WTC11 (cell line): ENCODE data around the gene GRM8.

Experiments used
- EMX1 ChIP-seq: fragments of 250-450 bp; sonication (Bioruptor Pico); IDR thresholded peaks from 2 replicates; pipeline ENCODE4 v1.8.0; 2021; ENCODE audit warnings: mild to moderate bottlenecking
- ESRRA ChIP-seq: sonication (generic); formaldehyde crosslinking; IDR thresholded peaks from 2 replicates; pipeline ENCODE4 v1.8.1; 2022; ENCODE audit warnings: mild to moderate bottlenecking, missing genetic modification reagents, borderline replicate concordance
- RELA ChIP-seq: sonication (generic); formaldehyde crosslinking; IDR thresholded peaks from 2 replicates; pipeline ENCODE4 v1.8.1; 2022; ENCODE audit warnings: missing genetic modification reagents, mild to moderate bottlenecking, borderline replicate concordance
- ZNF121 ChIP-seq: sonication (generic); formaldehyde crosslinking; IDR thresholded peaks from 2 replicates; pipeline ENCODE4 v1.8.0; 2023; ENCODE audit warnings: missing genetic modification reagents
- ZNF138 ChIP-seq: sonication (generic); formaldehyde crosslinking; conservative IDR thresholded peaks from 2 replicates; pipeline ENCODE4 v1.8.1; 2022; ENCODE audit warnings: mild to moderate bottlenecking, moderate library complexity, missing genetic modification reagents
- TF ChIP-seq, protein P1 (sequence below): sonication (generic); formaldehyde crosslinking; IDR thresholded peaks from 2 replicates; pipeline ENCODE4 v1.8.1; 2023; ENCODE audit warnings: mild to moderate bottlenecking, missing genetic modification reagents, moderate library complexity
- TF ChIP-seq, protein P2 (sequence below): sonication (generic); formaldehyde crosslinking; IDR thresholded peaks from 2 replicates; pipeline ENCODE4 v1.8.0; 2023; ENCODE audit warnings: missing genetic modification reagents
- TF ChIP-seq, protein P3 (sequence below): fragments of 200-600 bp; IDR thresholded peaks from 2 replicates; pipeline ENCODE4 v1.8.0; 2022; ENCODE audit warnings: antibody characterized with exemption
- TF ChIP-seq, protein P4 (sequence below): sonication (generic); formaldehyde crosslinking; IDR thresholded peaks from 2 replicates; pipeline ENCODE4 v1.8.0; 2022; ENCODE audit warnings: mild to moderate bottlenecking, missing genetic modification reagents
- TF ChIP-seq, protein P5 (sequence below): fragments of 250-450 bp; sonication (Bioruptor Pico); IDR thresholded peaks from 2 replicates; pipeline ENCODE4 v1.9.0; 2021; ENCODE audit warnings: mild to moderate bottlenecking

DNA sequence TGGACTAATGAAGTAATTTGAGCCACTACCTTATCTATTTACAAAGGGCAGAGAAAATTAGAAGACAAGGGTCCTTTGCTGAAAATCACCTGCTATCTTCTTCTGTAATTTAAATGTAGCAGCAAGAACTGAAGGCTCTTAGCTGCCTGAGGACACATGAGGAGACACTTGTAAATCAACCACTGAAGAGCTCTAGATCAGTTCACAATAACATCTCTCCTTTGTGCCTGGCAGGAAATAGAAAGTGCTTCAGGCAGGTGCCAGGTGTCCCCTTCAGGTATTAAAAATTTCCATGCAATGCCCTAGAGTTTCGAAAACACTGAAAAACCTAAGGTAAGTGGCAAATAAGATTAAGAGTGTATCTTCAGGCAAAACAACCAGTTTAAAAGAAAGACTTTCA, 474.6 kb downstream of the GRM8 start:
- TF ChIP-seq, protein P1, sequence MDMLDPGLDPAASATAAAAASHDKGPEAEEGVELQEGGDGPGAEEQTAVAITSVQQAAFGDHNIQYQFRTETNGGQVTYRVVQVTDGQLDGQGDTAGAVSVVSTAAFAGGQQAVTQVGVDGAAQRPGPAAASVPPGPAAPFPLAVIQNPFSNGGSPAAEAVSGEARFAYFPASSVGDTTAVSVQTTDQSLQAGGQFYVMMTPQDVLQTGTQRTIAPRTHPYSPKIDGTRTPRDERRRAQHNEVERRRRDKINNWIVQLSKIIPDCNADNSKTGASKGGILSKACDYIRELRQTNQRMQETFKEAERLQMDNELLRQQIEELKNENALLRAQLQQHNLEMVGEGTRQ (CRISPR knock-in tag): no peak
- TF ChIP-seq, protein P2, sequence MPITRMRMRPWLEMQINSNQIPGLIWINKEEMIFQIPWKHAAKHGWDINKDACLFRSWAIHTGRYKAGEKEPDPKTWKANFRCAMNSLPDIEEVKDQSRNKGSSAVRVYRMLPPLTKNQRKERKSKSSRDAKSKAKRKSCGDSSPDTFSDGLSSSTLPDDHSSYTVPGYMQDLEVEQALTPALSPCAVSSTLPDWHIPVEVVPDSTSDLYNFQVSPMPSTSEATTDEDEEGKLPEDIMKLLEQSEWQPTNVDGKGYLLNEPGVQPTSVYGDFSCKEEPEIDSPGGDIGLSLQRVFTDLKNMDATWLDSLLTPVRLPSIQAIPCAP (CRISPR knock-in tag): no peak
- TF ChIP-seq, protein P3, sequence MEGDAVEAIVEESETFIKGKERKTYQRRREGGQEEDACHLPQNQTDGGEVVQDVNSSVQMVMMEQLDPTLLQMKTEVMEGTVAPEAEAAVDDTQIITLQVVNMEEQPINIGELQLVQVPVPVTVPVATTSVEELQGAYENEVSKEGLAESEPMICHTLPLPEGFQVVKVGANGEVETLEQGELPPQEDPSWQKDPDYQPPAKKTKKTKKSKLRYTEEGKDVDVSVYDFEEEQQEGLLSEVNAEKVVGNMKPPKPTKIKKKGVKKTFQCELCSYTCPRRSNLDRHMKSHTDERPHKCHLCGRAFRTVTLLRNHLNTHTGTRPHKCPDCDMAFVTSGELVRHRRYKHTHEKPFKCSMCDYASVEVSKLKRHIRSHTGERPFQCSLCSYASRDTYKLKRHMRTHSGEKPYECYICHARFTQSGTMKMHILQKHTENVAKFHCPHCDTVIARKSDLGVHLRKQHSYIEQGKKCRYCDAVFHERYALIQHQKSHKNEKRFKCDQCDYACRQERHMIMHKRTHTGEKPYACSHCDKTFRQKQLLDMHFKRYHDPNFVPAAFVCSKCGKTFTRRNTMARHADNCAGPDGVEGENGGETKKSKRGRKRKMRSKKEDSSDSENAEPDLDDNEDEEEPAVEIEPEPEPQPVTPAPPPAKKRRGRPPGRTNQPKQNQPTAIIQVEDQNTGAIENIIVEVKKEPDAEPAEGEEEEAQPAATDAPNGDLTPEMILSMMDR: no peak
- TF ChIP-seq, protein P4, sequence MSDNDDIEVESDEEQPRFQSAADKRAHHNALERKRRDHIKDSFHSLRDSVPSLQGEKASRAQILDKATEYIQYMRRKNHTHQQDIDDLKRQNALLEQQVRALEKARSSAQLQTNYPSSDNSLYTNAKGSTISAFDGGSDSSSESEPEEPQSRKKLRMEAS (CRISPR knock-in tag): no peak
- no peak for TF ChIP-seq ESRRA (CRISPR knock-in tag)
- TF ChIP-seq ZNF121 (CRISPR knock-in tag): no peak
- no peak for TF ChIP-seq EMX1 (CRISPR knock-in tag)
- TF ChIP-seq, protein P5, sequence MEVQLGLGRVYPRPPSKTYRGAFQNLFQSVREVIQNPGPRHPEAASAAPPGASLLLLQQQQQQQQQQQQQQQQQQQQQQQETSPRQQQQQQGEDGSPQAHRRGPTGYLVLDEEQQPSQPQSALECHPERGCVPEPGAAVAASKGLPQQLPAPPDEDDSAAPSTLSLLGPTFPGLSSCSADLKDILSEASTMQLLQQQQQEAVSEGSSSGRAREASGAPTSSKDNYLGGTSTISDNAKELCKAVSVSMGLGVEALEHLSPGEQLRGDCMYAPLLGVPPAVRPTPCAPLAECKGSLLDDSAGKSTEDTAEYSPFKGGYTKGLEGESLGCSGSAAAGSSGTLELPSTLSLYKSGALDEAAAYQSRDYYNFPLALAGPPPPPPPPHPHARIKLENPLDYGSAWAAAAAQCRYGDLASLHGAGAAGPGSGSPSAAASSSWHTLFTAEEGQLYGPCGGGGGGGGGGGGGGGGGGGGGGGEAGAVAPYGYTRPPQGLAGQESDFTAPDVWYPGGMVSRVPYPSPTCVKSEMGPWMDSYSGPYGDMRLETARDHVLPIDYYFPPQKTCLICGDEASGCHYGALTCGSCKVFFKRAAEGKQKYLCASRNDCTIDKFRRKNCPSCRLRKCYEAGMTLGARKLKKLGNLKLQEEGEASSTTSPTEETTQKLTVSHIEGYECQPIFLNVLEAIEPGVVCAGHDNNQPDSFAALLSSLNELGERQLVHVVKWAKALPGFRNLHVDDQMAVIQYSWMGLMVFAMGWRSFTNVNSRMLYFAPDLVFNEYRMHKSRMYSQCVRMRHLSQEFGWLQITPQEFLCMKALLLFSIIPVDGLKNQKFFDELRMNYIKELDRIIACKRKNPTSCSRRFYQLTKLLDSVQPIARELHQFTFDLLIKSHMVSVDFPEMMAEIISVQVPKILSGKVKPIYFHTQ (CRISPR knock-in tag): no peak
- TF ChIP-seq RELA (CRISPR knock-in tag): no peak
- no peak for TF ChIP-seq ZNF138
